HEK293 (cell line): ENCODE data around the gene CLMN.
A peak's percentile ranks its signal among the peaks of the same experiment; 100 is the strongest.

Experiments used
- CTCF ChIA-PET: fragments of 350-600 bp; formaldehyde crosslinking; extraction: SDS; loops from one replicate; lab custom pipeline; 2021; ENCODE audit warnings: antibody characterized with exemption; lab: Yijun Ruan, JAX
- POLR2A ChIA-PET: fragments of 300-600 bp; formaldehyde crosslinking; extraction: SDS; loops from one replicate; lab custom pipeline; 2020; ENCODE audit warnings: antibody characterized with exemption, inconsistent platforms; lab: Yijun Ruan, JAX
- H3K27ac ChIP-seq: fragments of 200-500 bp; sonication (Bioruptor generic); 2 replicates; pipeline ENCODE4 v1.5.1; 2014; ENCODE audit warnings: low read depth, low read length, control low read depth, inconsistent platforms; ENCODE audit errors: extremely low read depth
- H3K36me3 ChIP-seq, 2 experiments: fragments of 200-500 bp in 1 of 2; sonication (Bioruptor generic) in 1 of 2; 1 replicate in 1 of 2; 2 replicates in 1 of 2; pipeline ENCODE4 v1.5.1; 2014 to 2017; ENCODE audit warnings: inconsistent platforms in 2 of 2, low read length in 2 of 2; ENCODE audit not compliant: control insufficient read depth in 2 of 2, insufficient read depth in 1 of 2
- H3K4me1 ChIP-seq: fragments of 200-500 bp; sonication (Bioruptor generic); 2 replicates; pipeline ENCODE4 v1.5.1; 2014; ENCODE audit warnings: mild to moderate bottlenecking, low read length, inconsistent platforms; ENCODE audit not compliant: control insufficient read depth, insufficient read depth
- H3K4me3 ChIP-seq: 2 replicates; pipeline ENCODE4 v1.5.1; 2011; ENCODE audit warnings: low read depth, mild to moderate bottlenecking, control low read depth, low read length, moderate library complexity
- H3K9me3 ChIP-seq: fragments of 200-500 bp; sonication (Bioruptor generic); 2 replicates; pipeline ENCODE4 v1.5.1; 2014; ENCODE audit warnings: low read depth, low read length, inconsistent platforms; ENCODE audit not compliant: control insufficient read depth, insufficient read depth
- KLF10 ChIP-seq: fragments of 450-650 bp; IDR thresholded peaks from 2 replicates; pipeline ENCODE4 v1.5.1; 2018; ENCODE audit warnings: missing biosample characterization, mild to moderate bottlenecking, missing genetic modification characterization
- REPIN1 ChIP-seq: fragments of 450-650 bp; formaldehyde crosslinking; IDR thresholded peaks from 2 replicates; pipeline ENCODE4 v1.5.1; 2017; ENCODE audit warnings: missing biosample characterization, missing genetic modification characterization, low read depth
- SP2 ChIP-seq: fragments of 450-650 bp; formaldehyde crosslinking; IDR thresholded peaks from 2 replicates; pipeline ENCODE4 v1.5.1; 2016; ENCODE audit warnings: missing biosample characterization, missing genetic modification characterization
- ZBTB8A ChIP-seq: fragments of 450-650 bp; formaldehyde crosslinking; IDR thresholded peaks from 2 replicates; pipeline ENCODE4 v1.5.1; 2016; ENCODE audit warnings: missing biosample characterization, missing genetic modification characterization
- ZFHX2 ChIP-seq: fragments of 450-650 bp; formaldehyde crosslinking; conservative IDR thresholded peaks from 2 replicates; pipeline ENCODE4 v1.5.1; 2016; ENCODE audit warnings: missing biosample characterization, missing genetic modification characterization
- ZFP3 ChIP-seq: fragments of 450-650 bp; formaldehyde crosslinking; IDR thresholded peaks from 2 replicates; pipeline ENCODE4 v1.5.1; 2016; ENCODE audit warnings: low read depth, missing biosample characterization, missing genetic modification characterization
- ZNF10 ChIP-seq: fragments of 450-650 bp; formaldehyde crosslinking; IDR thresholded peaks from 2 replicates; pipeline ENCODE4 v1.5.1; 2017; ENCODE audit warnings: missing biosample characterization, missing genetic modification characterization
- ZNF114 ChIP-seq: fragments of 450-650 bp; formaldehyde crosslinking; IDR thresholded peaks from 2 replicates; pipeline ENCODE4 v1.5.0; 2017; ENCODE audit warnings: missing biosample characterization, missing genetic modification characterization
- ZNF223 ChIP-seq: fragments of 450-650 bp; formaldehyde crosslinking; IDR thresholded peaks from 2 replicates; pipeline ENCODE4 v1.5.1; 2016; ENCODE audit warnings: missing biosample characterization, missing genetic modification characterization
- ZNF274 ChIP-seq, 2 experiments: fragments of 200-500 bp in 1 of 2; fragments of 450-650 bp in 1 of 2; sonication (Bioruptor generic) in 1 of 2; formaldehyde crosslinking in 1 of 2; IDR thresholded peaks; 2 replicates each; pipeline versions ENCODE4 v1.5.1 to v1.6.1; 2014 to 2016; ENCODE audit warnings: borderline replicate concordance in 1 of 2, inconsistent platforms in 1 of 2, low read length in 1 of 2, missing biosample characterization in 1 of 2, missing genetic modification characterization in 1 of 2
- ZNF335 ChIP-seq: fragments of 450-650 bp; formaldehyde crosslinking; conservative IDR thresholded peaks from 2 replicates; pipeline ENCODE4 v1.5.1; 2016; ENCODE audit warnings: missing biosample characterization, missing genetic modification characterization
- ZNF394 ChIP-seq: fragments of 450-650 bp; formaldehyde crosslinking; IDR thresholded peaks from 2 replicates; pipeline ENCODE4 v1.5.1; 2016; ENCODE audit warnings: missing biosample characterization, missing genetic modification characterization, mild to moderate bottlenecking, moderate library complexity, borderline replicate concordance
- ZNF426 ChIP-seq: fragments of 450-650 bp; formaldehyde crosslinking; IDR thresholded peaks from 2 replicates; pipeline ENCODE4 v1.5.1; 2017; ENCODE audit warnings: missing biosample characterization, missing genetic modification characterization, mild to moderate bottlenecking, inconsistent platforms, moderate library complexity
- ZNF433 ChIP-seq: fragments of 450-650 bp; formaldehyde crosslinking; IDR thresholded peaks from 2 replicates; pipeline ENCODE4 v1.5.1; 2016; ENCODE audit warnings: missing biosample characterization, missing genetic modification characterization, low read depth
- ZNF501 ChIP-seq: fragments of 450-650 bp; formaldehyde crosslinking; IDR thresholded peaks from 2 replicates; pipeline ENCODE4 v1.5.1; 2016; ENCODE audit warnings: missing biosample characterization, missing genetic modification characterization
- ZNF514 ChIP-seq: fragments of 450-650 bp; formaldehyde crosslinking; IDR thresholded peaks from 2 replicates; pipeline ENCODE4 v1.5.1; 2016; ENCODE audit warnings: missing biosample characterization, missing genetic modification characterization
- ZNF521 ChIP-seq: fragments of 450-650 bp; formaldehyde crosslinking; IDR thresholded peaks from 2 replicates; pipeline ENCODE4 v1.5.1; 2017; ENCODE audit warnings: missing biosample characterization, mild to moderate bottlenecking, missing genetic modification characterization
- ZNF626 ChIP-seq: fragments of 450-650 bp; sonication (Bioruptor Pico); formaldehyde crosslinking; IDR thresholded peaks from 2 replicates; pipeline ENCODE4 v1.5.1; 2018; ENCODE audit warnings: missing biosample characterization, missing genetic modification characterization, inconsistent platforms
- ZNF629 ChIP-seq: fragments of 450-650 bp; formaldehyde crosslinking; IDR thresholded peaks from 2 replicates; pipeline ENCODE4 v1.5.1; 2017; ENCODE audit warnings: missing biosample characterization, missing genetic modification characterization
- ZNF654 ChIP-seq: fragments of 450-650 bp; formaldehyde crosslinking; IDR thresholded peaks from 2 replicates; pipeline ENCODE4 v1.5.1; 2016; ENCODE audit warnings: low read depth, missing biosample characterization, missing genetic modification characterization
- TF ChIP-seq, protein P1 (sequence below): fragments of 450-650 bp; formaldehyde crosslinking; IDR thresholded peaks from 2 replicates; pipeline ENCODE4 v1.5.1; 2016; ENCODE audit warnings: missing biosample characterization, missing genetic modification characterization
- TF ChIP-seq, protein P2 (sequence below): fragments of 450-650 bp; formaldehyde crosslinking; IDR thresholded peaks from 2 replicates; pipeline ENCODE4 v1.5.1; 2016; ENCODE audit warnings: missing biosample characterization, missing genetic modification characterization
- TF ChIP-seq, protein P3 (sequence below): fragments of 450-650 bp; formaldehyde crosslinking; IDR thresholded peaks from 2 replicates; pipeline ENCODE4 v1.5.1; 2017; ENCODE audit warnings: missing biosample characterization, missing genetic modification characterization
- TF ChIP-seq, protein P4 (sequence below): fragments of 450-650 bp; formaldehyde crosslinking; IDR thresholded peaks from 2 replicates; pipeline ENCODE4 v1.5.1; 2016; ENCODE audit warnings: missing biosample characterization, missing genetic modification characterization, low read depth

The CLMN gene

DNA sequence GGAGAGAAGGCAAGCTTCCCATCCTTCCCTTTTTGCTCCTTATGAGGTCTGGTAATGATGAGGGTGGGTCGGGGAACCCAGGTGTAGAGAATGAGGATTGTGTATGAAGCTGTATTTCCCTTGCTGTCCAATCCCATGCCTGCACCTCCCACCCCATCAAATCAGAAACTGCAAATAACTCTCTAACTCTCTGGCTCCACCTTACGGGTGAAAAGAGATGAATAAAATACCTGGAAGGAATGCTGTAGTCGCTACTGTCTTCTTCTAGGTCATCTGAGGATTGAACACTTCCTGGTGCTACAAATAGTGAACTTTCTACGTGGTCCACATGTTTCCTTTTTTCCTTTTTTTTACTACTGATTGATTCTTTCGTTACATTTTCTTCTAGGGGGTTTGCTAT lies 123.4 kb downstream of the CLMN start:
- CTCF ChIA-PET, result interaction anchor here (1.3 kb wide), 1 partner anchor 9 kb away, joined by 3 read pairs; no protein-coding TSS in a partner anchor
- POLR2A ChIA-PET, result no interaction called here
- TF ChIP-seq, protein P1, sequence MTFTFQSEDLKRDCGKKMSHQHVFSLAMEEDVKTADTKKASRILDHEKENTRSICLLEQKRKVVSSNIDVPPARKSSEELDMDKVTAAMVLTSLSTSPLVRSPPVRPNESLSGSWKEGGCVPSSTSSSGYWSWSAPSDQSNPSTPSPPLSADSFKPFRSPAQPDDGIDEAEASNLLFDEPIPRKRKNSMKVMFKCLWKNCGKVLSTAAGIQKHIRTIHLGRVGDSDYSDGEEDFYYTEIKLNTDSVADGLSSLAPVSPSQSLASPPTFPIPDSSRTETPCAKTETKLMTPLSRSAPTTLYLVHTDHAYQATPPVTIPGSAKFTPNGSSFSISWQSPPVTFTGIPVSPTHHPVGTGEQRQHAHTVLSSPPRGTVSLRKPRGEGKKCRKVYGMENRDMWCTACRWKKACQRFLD (tag by site-specific recombination), result no peak
- TF ChIP-seq ZNF629 (tag by site-specific recombination), result no peak
- no peak for TF ChIP-seq REPIN1 (tag by site-specific recombination)
- TF ChIP-seq ZNF501 (tag by site-specific recombination), result 0 out of 2 replicates have a peak, but pooled peaks have one; percentile 29
- peak; percentile 26; the same call in 1 of the 2 replicates for TF ChIP-seq ZNF335 (tag by site-specific recombination)
- TF ChIP-seq ZNF426 (tag by site-specific recombination), result no peak
- no peak for TF ChIP-seq ZFP3 (tag by site-specific recombination)
- TF ChIP-seq, protein P2, sequence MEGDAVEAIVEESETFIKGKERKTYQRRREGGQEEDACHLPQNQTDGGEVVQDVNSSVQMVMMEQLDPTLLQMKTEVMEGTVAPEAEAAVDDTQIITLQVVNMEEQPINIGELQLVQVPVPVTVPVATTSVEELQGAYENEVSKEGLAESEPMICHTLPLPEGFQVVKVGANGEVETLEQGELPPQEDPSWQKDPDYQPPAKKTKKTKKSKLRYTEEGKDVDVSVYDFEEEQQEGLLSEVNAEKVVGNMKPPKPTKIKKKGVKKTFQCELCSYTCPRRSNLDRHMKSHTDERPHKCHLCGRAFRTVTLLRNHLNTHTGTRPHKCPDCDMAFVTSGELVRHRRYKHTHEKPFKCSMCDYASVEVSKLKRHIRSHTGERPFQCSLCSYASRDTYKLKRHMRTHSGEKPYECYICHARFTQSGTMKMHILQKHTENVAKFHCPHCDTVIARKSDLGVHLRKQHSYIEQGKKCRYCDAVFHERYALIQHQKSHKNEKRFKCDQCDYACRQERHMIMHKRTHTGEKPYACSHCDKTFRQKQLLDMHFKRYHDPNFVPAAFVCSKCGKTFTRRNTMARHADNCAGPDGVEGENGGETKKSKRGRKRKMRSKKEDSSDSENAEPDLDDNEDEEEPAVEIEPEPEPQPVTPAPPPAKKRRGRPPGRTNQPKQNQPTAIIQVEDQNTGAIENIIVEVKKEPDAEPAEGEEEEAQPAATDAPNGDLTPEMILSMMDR (tag by site-specific recombination), result peak; percentile 29; the same call in 1 of the 2 replicates
- TF ChIP-seq, protein P3, sequence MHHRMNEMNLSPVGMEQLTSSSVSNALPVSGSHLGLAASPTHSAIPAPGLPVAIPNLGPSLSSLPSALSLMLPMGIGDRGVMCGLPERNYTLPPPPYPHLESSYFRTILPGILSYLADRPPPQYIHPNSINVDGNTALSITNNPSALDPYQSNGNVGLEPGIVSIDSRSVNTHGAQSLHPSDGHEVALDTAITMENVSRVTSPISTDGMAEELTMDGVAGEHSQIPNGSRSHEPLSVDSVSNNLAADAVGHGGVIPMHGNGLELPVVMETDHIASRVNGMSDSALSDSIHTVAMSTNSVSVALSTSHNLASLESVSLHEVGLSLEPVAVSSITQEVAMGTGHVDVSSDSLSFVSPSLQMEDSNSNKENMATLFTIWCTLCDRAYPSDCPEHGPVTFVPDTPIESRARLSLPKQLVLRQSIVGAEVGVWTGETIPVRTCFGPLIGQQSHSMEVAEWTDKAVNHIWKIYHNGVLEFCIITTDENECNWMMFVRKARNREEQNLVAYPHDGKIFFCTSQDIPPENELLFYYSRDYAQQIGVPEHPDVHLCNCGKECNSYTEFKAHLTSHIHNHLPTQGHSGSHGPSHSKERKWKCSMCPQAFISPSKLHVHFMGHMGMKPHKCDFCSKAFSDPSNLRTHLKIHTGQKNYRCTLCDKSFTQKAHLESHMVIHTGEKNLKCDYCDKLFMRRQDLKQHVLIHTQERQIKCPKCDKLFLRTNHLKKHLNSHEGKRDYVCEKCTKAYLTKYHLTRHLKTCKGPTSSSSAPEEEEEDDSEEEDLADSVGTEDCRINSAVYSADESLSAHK (tag by site-specific recombination), result no peak
- TF ChIP-seq ZNF394 (tag by site-specific recombination), result no peak
- no peak for TF ChIP-seq ZNF626 (tag by site-specific recombination)
- peak; percentile 35 for TF ChIP-seq ZNF654 (tag by site-specific recombination)
- no peak for TF ChIP-seq ZNF10
- TF ChIP-seq ZBTB8A (tag by site-specific recombination), result no peak
- TF ChIP-seq, all 188 proteins: peak for 4

DNA sequence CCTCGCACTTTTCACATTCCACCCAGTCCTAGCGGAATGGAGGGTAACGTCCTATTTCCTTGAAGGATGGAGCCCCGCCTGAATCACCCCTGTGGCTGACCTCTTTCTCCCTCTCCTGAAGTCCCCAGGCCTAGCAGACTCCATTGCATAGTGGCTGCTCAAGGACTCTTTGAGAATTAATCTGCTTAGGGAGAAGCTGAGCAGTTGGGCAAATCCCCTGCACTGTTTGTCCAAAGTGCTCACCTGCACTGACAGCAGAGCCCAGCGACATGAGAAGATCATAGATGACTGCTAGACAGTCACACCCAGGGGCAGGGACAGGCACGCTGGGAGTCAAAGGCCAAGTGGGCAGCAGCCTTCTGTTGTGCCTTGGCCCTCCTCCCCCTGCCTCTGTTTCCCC lies 124.7 kb downstream of the CLMN start:
- no peaks in the 10 kb centered on the region for H3K9me3 ChIP-seq
- POLR2A ChIA-PET, result no interaction called here
- CTCF ChIA-PET, result no interaction called here
- TF ChIP-seq ZNF433 (tag by site-specific recombination) (no peak), KLF10 (tag by site-specific recombination) (no peak), ZNF521 (tag by site-specific recombination) (no peak), ZFHX2 (no peak), ZNF223 (no peak), ZNF114 (no peak), ZNF274 (IDR thresholded peaks at IDR 0.05; ENCODE audit: low read length) (no peak), ZNF274 (tag by site-specific recombination; IDR thresholded peaks at IDR 0.05; ENCODE audit: borderline replicate concordance) (no peak), ZNF501 (tag by site-specific recombination) (no peak), SP2 (no peak), ZNF514 (tag by site-specific recombination) (no peak)
- TF ChIP-seq, protein P2 (tag by site-specific recombination), result no peak
- TF ChIP-seq, protein P4, sequence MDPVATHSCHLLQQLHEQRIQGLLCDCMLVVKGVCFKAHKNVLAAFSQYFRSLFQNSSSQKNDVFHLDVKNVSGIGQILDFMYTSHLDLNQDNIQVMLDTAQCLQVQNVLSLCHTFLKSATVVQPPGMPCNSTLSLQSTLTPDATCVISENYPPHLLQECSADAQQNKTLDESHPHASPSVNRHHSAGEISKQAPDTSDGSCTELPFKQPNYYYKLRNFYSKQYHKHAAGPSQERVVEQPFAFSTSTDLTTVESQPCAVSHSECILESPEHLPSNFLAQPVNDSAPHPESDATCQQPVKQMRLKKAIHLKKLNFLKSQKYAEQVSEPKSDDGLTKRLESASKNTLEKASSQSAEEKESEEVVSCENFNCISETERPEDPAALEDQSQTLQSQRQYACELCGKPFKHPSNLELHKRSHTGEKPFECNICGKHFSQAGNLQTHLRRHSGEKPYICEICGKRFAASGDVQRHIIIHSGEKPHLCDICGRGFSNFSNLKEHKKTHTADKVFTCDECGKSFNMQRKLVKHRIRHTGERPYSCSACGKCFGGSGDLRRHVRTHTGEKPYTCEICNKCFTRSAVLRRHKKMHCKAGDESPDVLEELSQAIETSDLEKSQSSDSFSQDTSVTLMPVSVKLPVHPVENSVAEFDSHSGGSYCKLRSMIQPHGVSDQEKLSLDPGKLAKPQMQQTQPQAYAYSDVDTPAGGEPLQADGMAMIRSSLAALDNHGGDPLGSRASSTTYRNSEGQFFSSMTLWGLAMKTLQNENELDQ, result no peak

More for the DNA sequence above, 123.4 kb downstream of the CLMN start:
- no peak overlapping the region for H3K27ac ChIP-seq
- H3K36me3 ChIP-seq, result no peaks in the 10 kb centered on the region
- no peaks in the 10 kb centered on the region for H3K4me1 ChIP-seq
- no peak overlapping the region for H3K4me3 ChIP-seq
- no peaks in the 10 kb centered on the region for H3K9me3 ChIP-seq

More for the DNA sequence above, 124.7 kb downstream of the CLMN start:
- no peak overlapping the region for H3K4me3 ChIP-seq
- no peaks in the 10 kb centered on the region for H3K36me3 ChIP-seq
- no peak overlapping the region for H3K27ac ChIP-seq
- H3K4me1 ChIP-seq, result no peaks in the 10 kb centered on the region
